Measurements from ENCODE around the gene MOGAT3.
A peak's percentile ranks its signal among the peaks of the same experiment; 100 is the strongest.

MOGAT3 gene

GRCh38 chr7:101159696-101160674, 40.9 kb downstream of the MOGAT3 start:
- H3K4me1 ChIP-seq (ENCODE audit: control insufficient read depth, insufficient read depth, low read depth, low read length): peaks cover 54% of the 10 kb centered on the region
- H3K14ac ChIP-seq (ENCODE audit: low read length in 2 of 2): peak overlapping the region in 1 of 2 experiments; percentile 18
- no peak overlapping the region for H3K23ac ChIP-seq (ENCODE audit: low read length in 2 of 2)
- H2AK5ac ChIP-seq (ENCODE audit: low read length, severe bottlenecking): peak overlapping the region; percentile 81
- H3K18ac ChIP-seq (ENCODE audit: low read depth in 1 of 2, low read length in 2 of 2): no peak overlapping the region
- no peak overlapping the region for H2BK5ac ChIP-seq (ENCODE audit: low read depth, low read length, poor library complexity, severe bottlenecking)
- no peak overlapping the region for H2BK120ac ChIP-seq (ENCODE audit: low read depth, low read length)
- H3K9me3 ChIP-seq (ENCODE audit: control insufficient read depth, low read length): no peaks in the 10 kb centered on the region
- no peak overlapping the region for H3K27ac ChIP-seq (ENCODE audit: low read length, poor library complexity, severe bottlenecking)
- H3K4me3 ChIP-seq (ENCODE audit: insufficient read depth in 1 of 2, low read depth in 1 of 2, low read length in 2 of 2): no peak overlapping the region
- peaks cover 48 to 49% of the 10 kb centered on the region in 2 experiments for H3K36me3 ChIP-seq (ENCODE audit: control insufficient read depth in 1 of 2, insufficient read depth in 2 of 2, low read depth in 1 of 2, low read length in 2 of 2)
- no peak overlapping the region for H2BK15ac ChIP-seq (ENCODE audit: low read depth, poor library complexity, severe bottlenecking)
- H3K4me2 ChIP-seq (ENCODE audit: low read length, poor library complexity, severe bottlenecking): no peak overlapping the region
- WGBS: 69% methylated on average over 20 of the region's 31 CpGs
- H3K79me1 ChIP-seq (replicated peaks; ENCODE audit: low read length, poor library complexity, severe bottlenecking): peaks cover 23% of the 10 kb centered on the region
- H2BK12ac ChIP-seq (ENCODE audit: low read length in 2 of 2): no peak overlapping the region
- H4K91ac ChIP-seq (ENCODE audit: low read length): no peak overlapping the region
- H4K8ac ChIP-seq (ENCODE audit: low read length): no peak overlapping the region
- DNase-seq: peak; percentile 37
- H3K4ac ChIP-seq (ENCODE audit: low read depth in 1 of 2, low read length in 2 of 2): no peak overlapping the region
- no peak overlapping the region for H3K9ac ChIP-seq (ENCODE audit: low read length)
- no peak overlapping the region for H2AFZ ChIP-seq (ENCODE audit: low read depth, low read length)
- peaks cover 5 to 22% of the 10 kb centered on the region in 2 experiments for H3K27me3 ChIP-seq (ENCODE audit: control insufficient read depth in 1 of 2, insufficient read depth in 1 of 2, low read length in 2 of 2)

- no peak overlapping the region for H3K4me2 ChIP-seq (ENCODE audit: low read length, poor library complexity, severe bottlenecking)
- H2AFZ ChIP-seq (ENCODE audit: low read depth, low read length): no peak overlapping the region
Observed at GRCh38 chr7:101156866-101157589, 43.8 kb downstream of the MOGAT3 start.

GRCh38 chr7:101156277-101156676, 44.6 kb downstream of the MOGAT3 start:
- Histone ChIP-seq H3K4ac (ENCODE audit: low read depth in 1 of 2, low read length in 2 of 2) (no peak overlapping the region), H4K8ac (ENCODE audit: low read length) (no peak overlapping the region), H3K9me3 (ENCODE audit: control insufficient read depth, low read length) (no peaks in the 10 kb centered on the region), H2BK5ac (ENCODE audit: low read depth, low read length, poor library complexity, severe bottlenecking) (no peak overlapping the region), H3K23ac (ENCODE audit: low read length in 2 of 2) (no peak overlapping the region), H3K9ac (ENCODE audit: low read length) (no peak overlapping the region), H3K18ac (ENCODE audit: low read depth in 1 of 2, low read length in 2 of 2) (no peak overlapping the region), H2AK5ac (ENCODE audit: low read length, severe bottlenecking) (no peak overlapping the region), H3K36me3 (ENCODE audit: control insufficient read depth in 1 of 2, insufficient read depth in 2 of 2, low read depth in 1 of 2, low read length in 2 of 2) (peaks cover 37 to 41% of the 10 kb centered on the region in 2 experiments), H2AFZ (ENCODE audit: low read depth, low read length) (no peak overlapping the region), H3K4me2 (ENCODE audit: low read length, poor library complexity, severe bottlenecking) (no peak overlapping the region), H3K4me1 (ENCODE audit: control insufficient read depth, insufficient read depth, low read depth, low read length) (peaks cover 33% of the 10 kb centered on the region), H2BK120ac (ENCODE audit: low read depth, low read length) (no peak overlapping the region), H3K14ac (ENCODE audit: low read length in 2 of 2) (no peak overlapping the region), H3K79me1 (replicated peaks; ENCODE audit: low read length, poor library complexity, severe bottlenecking) (peaks cover 26% of the 10 kb centered on the region), H4K91ac (ENCODE audit: low read length) (no peak overlapping the region), H3K4me3 (ENCODE audit: insufficient read depth in 1 of 2, low read depth in 1 of 2, low read length in 2 of 2) (peak overlapping the region in 1 of 2 experiments; percentile 90), H3K27ac (ENCODE audit: low read length, poor library complexity, severe bottlenecking) (no peak overlapping the region), H3K27me3 (ENCODE audit: control insufficient read depth in 1 of 2, insufficient read depth in 1 of 2, low read length in 2 of 2) (peaks cover 0 to 4% of the 10 kb centered on the region in 2 experiments), H2BK15ac (ENCODE audit: low read depth, poor library complexity, severe bottlenecking) (no peak overlapping the region), H2BK12ac (ENCODE audit: low read length in 2 of 2) (no peak overlapping the region)
- no peak for DNase-seq
- 86% methylated on average over 6 of the region's 6 CpGs for WGBS

More at GRCh38 chr7:101156866-101157589, 43.8 kb downstream of the MOGAT3 start:
- peaks cover 26% of the 10 kb centered on the region for H3K79me1 ChIP-seq (replicated peaks; ENCODE audit: low read length, poor library complexity, severe bottlenecking)
- H3K9ac ChIP-seq (ENCODE audit: low read length): no peak overlapping the region
- 92% methylated on average over 10 of the region's 14 CpGs for WGBS
- no peak overlapping the region for H2BK5ac ChIP-seq (ENCODE audit: low read depth, low read length, poor library complexity, severe bottlenecking)
- no peak overlapping the region for H3K27ac ChIP-seq (ENCODE audit: low read length, poor library complexity, severe bottlenecking)
- H3K27me3 ChIP-seq (ENCODE audit: control insufficient read depth in 1 of 2, insufficient read depth in 1 of 2, low read length in 2 of 2): peaks cover 0 to 4% of the 10 kb centered on the region in 2 experiments
- H4K8ac ChIP-seq (ENCODE audit: low read length): no peak overlapping the region
- no peak overlapping the region for H3K4me3 ChIP-seq (ENCODE audit: insufficient read depth in 1 of 2, low read depth in 1 of 2, low read length in 2 of 2)
- no peak overlapping the region for H2BK12ac ChIP-seq (ENCODE audit: low read length in 2 of 2)
- no peak overlapping the region for H2AK5ac ChIP-seq (ENCODE audit: low read length, severe bottlenecking)
- H2BK15ac ChIP-seq (ENCODE audit: low read depth, poor library complexity, severe bottlenecking): no peak overlapping the region
- H2BK120ac ChIP-seq (ENCODE audit: low read depth, low read length): no peak overlapping the region
- peaks cover 44 to 48% of the 10 kb centered on the region in 2 experiments for H3K36me3 ChIP-seq (ENCODE audit: control insufficient read depth in 1 of 2, insufficient read depth in 2 of 2, low read depth in 1 of 2, low read length in 2 of 2)
- H3K14ac ChIP-seq (ENCODE audit: low read length in 2 of 2): no peak overlapping the region
- H3K23ac ChIP-seq (ENCODE audit: low read length in 2 of 2): no peak overlapping the region
- no peak overlapping the region for H3K4ac ChIP-seq (ENCODE audit: low read depth in 1 of 2, low read length in 2 of 2)
- no peaks in the 10 kb centered on the region for H3K9me3 ChIP-seq (ENCODE audit: control insufficient read depth, low read length)
- no peak overlapping the region for H4K91ac ChIP-seq (ENCODE audit: low read length)
- H3K18ac ChIP-seq (ENCODE audit: low read depth in 1 of 2, low read length in 2 of 2): no peak overlapping the region
- H3K4me1 ChIP-seq (ENCODE audit: control insufficient read depth, insufficient read depth, low read depth, low read length): peaks cover 33% of the 10 kb centered on the region
- DNase-seq: no peak

GRCh38 chr7:101155303-101155702, 45.5 kb downstream of the MOGAT3 start:
- peak overlapping the region in 1 of 2 experiments; percentile 42 for H3K4ac ChIP-seq (ENCODE audit: low read depth in 1 of 2, low read length in 2 of 2)
- peaks cover 0 to 4% of the 10 kb centered on the region in 2 experiments for H3K27me3 ChIP-seq (ENCODE audit: control insufficient read depth in 1 of 2, insufficient read depth in 1 of 2, low read length in 2 of 2)
- peak overlapping the region; percentile 33 for H3K27ac ChIP-seq (ENCODE audit: low read length, poor library complexity, severe bottlenecking)
- H2BK15ac ChIP-seq (ENCODE audit: low read depth, poor library complexity, severe bottlenecking): no peak overlapping the region
- H3K79me1 ChIP-seq (replicated peaks; ENCODE audit: low read length, poor library complexity, severe bottlenecking): peaks cover 26% of the 10 kb centered on the region
- no peak for DNase-seq
- H2BK120ac ChIP-seq (ENCODE audit: low read depth, low read length): peak overlapping the region; percentile 54
- H2BK5ac ChIP-seq (ENCODE audit: low read depth, low read length, poor library complexity, severe bottlenecking): peak overlapping the region; percentile 81
- H3K23ac ChIP-seq (ENCODE audit: low read length in 2 of 2): no peak overlapping the region
- peaks cover 34 to 37% of the 10 kb centered on the region in 2 experiments for H3K36me3 ChIP-seq (ENCODE audit: control insufficient read depth in 1 of 2, insufficient read depth in 2 of 2, low read depth in 1 of 2, low read length in 2 of 2)
- peak overlapping the region; percentile 52 for H4K8ac ChIP-seq (ENCODE audit: low read length)
- peak overlapping the region in 1 of 2 experiments; percentile 57 for H3K14ac ChIP-seq (ENCODE audit: low read length in 2 of 2)
- no peak overlapping the region for H2AFZ ChIP-seq (ENCODE audit: low read depth, low read length)
- peak overlapping the region; percentile 86 for H3K4me2 ChIP-seq (ENCODE audit: low read length, poor library complexity, severe bottlenecking)
- peak overlapping the region in 1 of 2 experiments; percentile 43 for H2BK12ac ChIP-seq (ENCODE audit: low read length in 2 of 2)
- H3K9me3 ChIP-seq (ENCODE audit: control insufficient read depth, low read length): no peaks in the 10 kb centered on the region
- H3K4me3 ChIP-seq (ENCODE audit: insufficient read depth in 1 of 2, low read depth in 1 of 2, low read length in 2 of 2): peak overlapping the region; percentile 84 to 90
- H2AK5ac ChIP-seq (ENCODE audit: low read length, severe bottlenecking): peak overlapping the region; percentile 43
- peak overlapping the region; percentile 19 to 59 for H3K18ac ChIP-seq (ENCODE audit: low read depth in 1 of 2, low read length in 2 of 2)
- H3K9ac ChIP-seq (ENCODE audit: low read length): peak overlapping the region; percentile 93
- WGBS: 65% methylated on average over 4 of the region's 4 CpGs
- H3K4me1 ChIP-seq (ENCODE audit: control insufficient read depth, insufficient read depth, low read depth, low read length): peaks cover 26% of the 10 kb centered on the region
- H4K91ac ChIP-seq (ENCODE audit: low read length): peak overlapping the region; percentile 66
